ENCODE results near the gene SUGCT.

Gene SUGCT

GRCh38 chr7:40907286-40907685, 772.5 kb downstream of the SUGCT start:
- TF ChIP-seq, protein P1, sequence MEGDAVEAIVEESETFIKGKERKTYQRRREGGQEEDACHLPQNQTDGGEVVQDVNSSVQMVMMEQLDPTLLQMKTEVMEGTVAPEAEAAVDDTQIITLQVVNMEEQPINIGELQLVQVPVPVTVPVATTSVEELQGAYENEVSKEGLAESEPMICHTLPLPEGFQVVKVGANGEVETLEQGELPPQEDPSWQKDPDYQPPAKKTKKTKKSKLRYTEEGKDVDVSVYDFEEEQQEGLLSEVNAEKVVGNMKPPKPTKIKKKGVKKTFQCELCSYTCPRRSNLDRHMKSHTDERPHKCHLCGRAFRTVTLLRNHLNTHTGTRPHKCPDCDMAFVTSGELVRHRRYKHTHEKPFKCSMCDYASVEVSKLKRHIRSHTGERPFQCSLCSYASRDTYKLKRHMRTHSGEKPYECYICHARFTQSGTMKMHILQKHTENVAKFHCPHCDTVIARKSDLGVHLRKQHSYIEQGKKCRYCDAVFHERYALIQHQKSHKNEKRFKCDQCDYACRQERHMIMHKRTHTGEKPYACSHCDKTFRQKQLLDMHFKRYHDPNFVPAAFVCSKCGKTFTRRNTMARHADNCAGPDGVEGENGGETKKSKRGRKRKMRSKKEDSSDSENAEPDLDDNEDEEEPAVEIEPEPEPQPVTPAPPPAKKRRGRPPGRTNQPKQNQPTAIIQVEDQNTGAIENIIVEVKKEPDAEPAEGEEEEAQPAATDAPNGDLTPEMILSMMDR (conservative IDR thresholded peaks at IDR 0.05) = no peak
- no peak overlapping the region for H3K27ac ChIP-seq

- TF ChIP-seq, protein P1 (conservative IDR thresholded peaks at IDR 0.05) = no peak
- no peak overlapping the region for H3K27ac ChIP-seq
Measured at GRCh38 chr7:40909346-40909980, 774.7 kb downstream of the SUGCT start.
